ENCODE measurements around the gene ACADL. TPM values are rescaled to one million over a fixed set of nuclear protein-coding genes. Genes with fewer than 3 reads are reported as not detected.

The ACADL gene
- total and polyA plus RNA-seq, 2 of the 8 experiments (the other 6 are each of a cell fraction or from before 2014, with no cell fraction given): 0.11 to 0.34 TPM

DNA sequence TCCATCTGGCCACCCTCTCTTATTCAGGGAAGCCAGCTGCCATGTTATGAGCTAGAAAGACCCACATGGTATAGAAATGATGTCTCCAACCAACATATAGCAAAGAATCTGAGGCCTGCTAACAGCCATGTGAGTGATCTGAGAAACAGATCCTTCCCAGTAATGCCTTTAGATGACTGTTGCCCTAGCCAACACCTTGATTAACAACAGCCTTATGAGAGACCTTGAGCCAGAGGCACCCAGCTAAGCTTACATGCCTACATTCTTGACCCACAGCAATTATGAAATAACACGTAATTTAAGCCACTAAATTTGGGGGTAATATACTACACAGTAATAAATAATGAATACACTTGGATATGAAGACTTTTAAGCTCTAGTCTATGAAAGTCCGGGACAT is 67.0 kb downstream of the ACADL start:
- no peak overlapping the region for H3K14ac ChIP-seq (ENCODE audit: insufficient read length)
- no peak overlapping the region for H2BK20ac ChIP-seq (ENCODE audit: low read length)
- H3K9ac ChIP-seq (replicated peaks in 1 of 4; ENCODE audit: extremely low read depth in 1 of 4, low read depth in 3 of 4, low read length in 3 of 4): no peak overlapping the region
- H4K20me1 ChIP-seq (replicated peaks in 1 of 2; ENCODE audit: control insufficient read depth in 1 of 2, insufficient read depth in 2 of 2, low read length in 2 of 2): no peaks in the 10 kb centered on the region
- no peak overlapping the region for H2BK15ac ChIP-seq (ENCODE audit: low read length)
- H3K4me2 ChIP-seq (ENCODE audit: insufficient read depth in 1 of 2, low read depth in 2 of 2, low read length in 2 of 2): no peak overlapping the region
- H3K4me1 ChIP-seq (replicated peaks in 1 of 4; ENCODE audit: control insufficient read depth in 3 of 4, insufficient read depth in 4 of 4, low read length in 3 of 4): no peaks in the 10 kb centered on the region
- ChIA-PET POLR2A (ENCODE audit: partially characterized antibody) (interaction anchor here (1.0 to 1.2 kb wide), 3 partner anchors 11 to 155 kb away, joined by 3 to 4 read pairs (median 4); no protein-coding TSS in a partner anchor), CTCF (ENCODE audit: partially characterized antibody) (interaction anchor here (0.8 to 1.6 kb wide), 2 partner anchors 41 to 85 kb away, joined by 3 to 4 read pairs; no protein-coding TSS in a partner anchor)
- H3K79me1 ChIP-seq (ENCODE audit: low read depth, low read length): no peaks in the 10 kb centered on the region; the same call in 1 of the 2 replicates
- no peak overlapping the region for H3K27ac ChIP-seq (ENCODE audit: low read depth, low read length)
- peaks cover 0 to 11% (median 3%) of the 10 kb centered on the region in 4 experiments; a peak in 3 of 8 replicates for H3K36me3 ChIP-seq (ENCODE audit: control insufficient read depth in 2 of 4, insufficient read depth in 4 of 4, low read length in 3 of 4)
- H3K23ac ChIP-seq (ENCODE audit: insufficient read length): no peak overlapping the region
- peaks cover 0 to 62% of the 10 kb centered on the region in 2 experiments; a peak in 3 of 4 replicates for H3K79me2 ChIP-seq (ENCODE audit: control insufficient read depth in 1 of 2, insufficient read depth in 2 of 2, low read length in 2 of 2)
- no peak overlapping the region for H4K8ac ChIP-seq (ENCODE audit: extremely low read depth, insufficient read depth, low read length)
- no peak overlapping the region for H3K4me3 ChIP-seq (ENCODE audit: extremely low read depth in 1 of 4, insufficient read depth in 2 of 4, low read depth in 3 of 4, low read length in 4 of 4)
- no peak overlapping the region for H2BK120ac ChIP-seq (replicated peaks; ENCODE audit: low read depth, low read length)
- H4K5ac ChIP-seq (ENCODE audit: insufficient read length, low read depth, low read length): no peak overlapping the region
- H3K9me3 ChIP-seq (ENCODE audit: insufficient read depth in 2 of 2, low read depth in 1 of 2, low read length in 1 of 2): no peaks in the 10 kb centered on the region
- H2AFZ ChIP-seq (ENCODE audit: low read length): no peak overlapping the region
- no peak overlapping the region for H2BK12ac ChIP-seq (ENCODE audit: low read depth, low read length)
- no peak overlapping the region for H3K4ac ChIP-seq (replicated peaks; ENCODE audit: insufficient read length, low read depth, low read length)
- no peak overlapping the region for H4K91ac ChIP-seq (replicated peaks; ENCODE audit: insufficient read length, low read length)
- no peak overlapping the region for H3K56ac ChIP-seq (replicated peaks; ENCODE audit: insufficient read length, low read depth, low read length)
- H3K23me2 ChIP-seq (ENCODE audit: low read depth, low read length): no peaks in the 10 kb centered on the region
- WGBS, 2 experiments (ENCODE audit: extremely low coverage in 1 of 2, insufficient coverage in 1 of 2, insufficient read length in 1 of 2, insufficient replicate concordance in 2 of 2, low coverage in 1 of 2, low lambda C conversion rate in 2 of 2, missing lambda C conversion rate in 1 of 2): 96% methylated on average over 2 of the region's 2 CpGs; no CpG with 5 or more reads in 1 of the 2 experiments
- H2BK5ac ChIP-seq (ENCODE audit: low read depth, low read length): no peak overlapping the region
- DNase-seq (ENCODE audit: low read depth in 1 of 2, low spot score in 2 of 2) (no peak), FAIRE-seq (no peak)
- H3K27me3 ChIP-seq (replicated peaks in 1 of 4; ENCODE audit: control insufficient read depth in 3 of 4, extremely low read depth in 1 of 4, insufficient read depth in 3 of 4, low read length in 3 of 4): no peaks in the 10 kb centered on the region
- no peak overlapping the region for H2AK5ac ChIP-seq (ENCODE audit: low read depth, low read length)
- H3K18ac ChIP-seq (ENCODE audit: extremely low read depth, low read length): no peak overlapping the region
- TF ChIP-seq SP4 (IDR thresholded peaks at IDR 0.05; ENCODE audit: low read length): no peak
- no peak for TF ChIP-seq CHD1 (IDR thresholded peaks at IDR 0.05; ENCODE audit: low read depth, low read length)
- no peak for TF ChIP-seq KDM4A (IDR thresholded peaks at IDR 0.05; ENCODE audit: low read depth, low read length, severe bottlenecking)
- no peak for TF ChIP-seq CBX8 (IDR thresholded peaks at IDR 0.05; ENCODE audit: borderline replicate concordance, low read depth, low read length)
- no peak for TF ChIP-seq POLR2AphosphoS5 (IDR thresholded peaks at IDR 0.05; ENCODE audit: low read depth, low read length)
- TF ChIP-seq TBP (IDR thresholded peaks at IDR 0.05; ENCODE audit: low read depth, low read length): no peak
- TF ChIP-seq BCL11A (IDR thresholded peaks at IDR 0.05; ENCODE audit: low read depth in 2 of 2, low read length in 2 of 2): no peak
- no peak for TF ChIP-seq HDAC2 (IDR thresholded peaks at IDR 0.05; ENCODE audit: borderline replicate concordance in 1 of 2, low read depth in 2 of 2, low read length in 2 of 2)
- TF ChIP-seq RFX5 (IDR thresholded peaks at IDR 0.05; ENCODE audit: borderline replicate concordance, low read depth, low read length): no peak
- no peak for TF ChIP-seq CTBP2 (IDR thresholded peaks at IDR 0.05; ENCODE audit: borderline replicate concordance, insufficient read depth, insufficient read length, low read length)
- TF ChIP-seq, protein P1, sequence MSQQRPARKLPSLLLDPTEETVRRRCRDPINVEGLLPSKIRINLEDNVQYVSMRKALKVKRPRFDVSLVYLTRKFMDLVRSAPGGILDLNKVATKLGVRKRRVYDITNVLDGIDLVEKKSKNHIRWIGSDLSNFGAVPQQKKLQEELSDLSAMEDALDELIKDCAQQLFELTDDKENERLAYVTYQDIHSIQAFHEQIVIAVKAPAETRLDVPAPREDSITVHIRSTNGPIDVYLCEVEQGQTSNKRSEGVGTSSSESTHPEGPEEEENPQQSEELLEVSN (IDR thresholded peaks at IDR 0.05): no peak
- no peak for TF ChIP-seq PHF8 (conservative IDR thresholded peaks at IDR 0.05; ENCODE audit: low read depth, low read length)
- TF ChIP-seq POU5F1 (IDR thresholded peaks at IDR 0.05; ENCODE audit: low read depth, low read length): no peak

All from H1 (cell line).